GM12891 (cell line): ENCODE measurements around the gene CDC25B.
A peak's percentile ranks its signal among the peaks of the same experiment; 100 is the strongest.

Experiments
- DNase-seq: peaks from one replicate; pipeline ENCODE4 v3.0.0; 2011; ENCODE audit warnings: low spot score; ENCODE audit not compliant: insufficient read length
- FAIRE-seq: peaks from 2 replicates; lab custom pipeline; 2011; peaks lifted over from hg19 to GRCh38; lab: Jason Lieb, UNC
- PAX5 ChIP-seq: IDR thresholded peaks from 2 replicates; pipeline ENCODE4 v1.6.1; 2011; ENCODE audit warnings: low read length, moderate library complexity, mild to moderate bottlenecking; ENCODE audit not compliant: insufficient read depth, severe bottlenecking
- POLR2A ChIP-seq: IDR thresholded peaks from 2 replicates; pipeline ENCODE4 v1.6.1; 2011; ENCODE audit warnings: low read depth, low read length, control low read depth
- POLR2AphosphoS5 ChIP-seq: IDR thresholded peaks from 2 replicates; pipeline ENCODE4 v1.6.1; 2011; ENCODE audit warnings: low read depth, low read length, control low read depth
- POU2F2 ChIP-seq: IDR thresholded peaks from 2 replicates; pipeline ENCODE4 v1.6.1; 2011; ENCODE audit warnings: low read depth, mild to moderate bottlenecking, control low read depth, low read length, moderate library complexity
- SPI1 ChIP-seq: IDR thresholded peaks from 2 replicates; pipeline ENCODE4 v1.6.1; 2011; ENCODE audit warnings: low read depth, low read length, control low read depth
- TAF1 ChIP-seq: IDR thresholded peaks from 2 replicates; pipeline ENCODE4 v1.6.1; 2011; ENCODE audit warnings: low read depth, low read length, control low read depth

CDC25B gene

DNA sequence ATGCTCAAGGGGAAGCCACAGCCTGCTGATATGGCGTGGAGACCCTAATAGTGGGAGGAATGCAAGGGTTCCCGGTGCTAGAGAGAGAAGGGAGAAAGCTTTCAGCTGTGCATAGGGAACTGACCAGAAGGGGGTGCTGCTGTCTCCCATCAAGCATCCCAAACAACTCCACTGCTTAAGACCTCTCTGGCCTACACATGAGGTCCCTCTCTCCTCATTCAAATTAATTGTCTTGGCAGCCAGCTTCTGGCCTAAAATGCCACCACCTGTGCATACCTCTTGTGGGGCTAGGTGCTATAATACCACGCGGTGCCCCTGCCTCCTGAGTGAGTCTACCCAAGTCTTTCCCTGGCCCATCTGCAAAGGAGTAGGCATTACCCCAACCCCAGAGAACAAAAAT lies 43.0 kb upstream of the CDC25B start:
- FAIRE-seq (peak; percentile 86), DNase-seq (peak; percentile 83)
- TF ChIP-seq POU2F2 = no peak

- TF ChIP-seq SPI1 (no peak), TAF1 (no peak), POU2F2 (no peak), POLR2A (no peak), POLR2AphosphoS5 (no peak), PAX5 (no peak)
- no peak for DNase-seq
- no peak for FAIRE-seq
Measured at GRCh38 chr20:3753501-3754275, 42.4 kb upstream of the CDC25B start.

DNA sequence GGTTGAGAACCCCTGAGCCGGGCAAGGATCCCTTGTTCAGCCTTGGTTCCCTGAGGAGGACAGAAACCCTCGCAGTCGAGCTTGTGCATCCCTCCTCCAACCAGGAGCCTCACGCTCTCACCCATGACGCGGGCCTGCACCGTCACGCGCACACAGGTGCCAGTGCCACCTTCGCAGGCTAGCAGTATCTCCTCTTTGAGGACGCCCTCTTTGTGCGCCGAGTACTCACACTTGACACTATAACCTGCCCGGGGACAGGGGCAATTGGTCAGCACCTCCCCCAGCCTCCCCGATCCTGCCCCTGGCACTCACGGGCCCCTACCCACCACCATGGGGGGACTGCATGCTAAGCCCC lies 41.9 kb upstream of the CDC25B start:
- TF ChIP-seq POU2F2 = no peak
- TF ChIP-seq PAX5 = no peak
- TF ChIP-seq POLR2A = no peak
- TF ChIP-seq SPI1 = no peak
- TF ChIP-seq TAF1 = no peak
- no peak for TF ChIP-seq POLR2AphosphoS5
- FAIRE-seq = no peak
- no peak for DNase-seq

DNA sequence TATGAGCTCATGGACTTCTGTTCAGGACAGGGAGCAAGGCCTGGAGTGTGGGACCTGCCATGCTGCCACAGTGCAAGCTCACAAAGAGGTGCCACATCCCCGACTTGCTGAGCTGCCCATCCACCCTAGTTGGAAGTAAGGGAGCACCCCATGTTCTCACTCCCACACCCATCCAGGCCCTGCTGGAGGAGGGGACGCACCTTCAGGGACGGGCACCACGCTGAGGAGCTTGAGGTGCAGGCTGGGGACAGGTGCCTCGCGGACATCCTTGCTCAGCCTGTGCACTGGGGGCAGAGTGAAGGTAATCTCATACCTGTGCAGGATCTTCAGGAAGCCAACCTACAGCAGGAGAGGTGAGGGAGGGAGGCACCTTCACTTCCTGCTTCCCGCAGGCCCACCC lies 40.8 kb upstream of the CDC25B start:
- FAIRE-seq (no peak), DNase-seq (no peak)
- no peak for TF ChIP-seq POLR2AphosphoS5
- no peak for TF ChIP-seq PAX5
- no peak for TF ChIP-seq POLR2A
- TF ChIP-seq TAF1 = no peak
- no peak for TF ChIP-seq POU2F2
- no peak for TF ChIP-seq SPI1

GRCh38 chr20:3755814-3756480 lies 40.2 kb upstream of the CDC25B start:
- TF ChIP-seq POLR2A (no peak), POU2F2 (no peak), PAX5 (no peak), TAF1 (no peak), SPI1 (no peak), POLR2AphosphoS5 (no peak)
- DNase-seq (no peak), FAIRE-seq (no peak)

- no peak for TF ChIP-seq POLR2A
- no peak for TF ChIP-seq TAF1
- TF ChIP-seq POU2F2 = no peak
- no peak for TF ChIP-seq SPI1
- no peak for TF ChIP-seq POLR2AphosphoS5
- no peak for TF ChIP-seq PAX5
- no peak for DNase-seq
- no peak for FAIRE-seq
Measured at GRCh38 chr20:3757268-3757667, 38.8 kb upstream of the CDC25B start.

- TF ChIP-seq PAX5 (no peak), SPI1 (no peak), POLR2A (no peak), POU2F2 (no peak), TAF1 (no peak), POLR2AphosphoS5 (no peak)
- FAIRE-seq = no peak
Measured at GRCh38 chr20:3758566-3758965, 37.5 kb upstream of the CDC25B start.

GRCh38 chr20:3759316-3759823 lies 36.7 kb upstream of the CDC25B start:
- DNase-seq = no peak
- no peak for FAIRE-seq
- TF ChIP-seq SPI1 (no peak), PAX5 (no peak), POLR2AphosphoS5 (no peak), TAF1 (no peak), POU2F2 (no peak), POLR2A (no peak)

More at GRCh38 chr20:3758566-3758965, 37.5 kb upstream of the CDC25B start:
- no peak for DNase-seq

DNA sequence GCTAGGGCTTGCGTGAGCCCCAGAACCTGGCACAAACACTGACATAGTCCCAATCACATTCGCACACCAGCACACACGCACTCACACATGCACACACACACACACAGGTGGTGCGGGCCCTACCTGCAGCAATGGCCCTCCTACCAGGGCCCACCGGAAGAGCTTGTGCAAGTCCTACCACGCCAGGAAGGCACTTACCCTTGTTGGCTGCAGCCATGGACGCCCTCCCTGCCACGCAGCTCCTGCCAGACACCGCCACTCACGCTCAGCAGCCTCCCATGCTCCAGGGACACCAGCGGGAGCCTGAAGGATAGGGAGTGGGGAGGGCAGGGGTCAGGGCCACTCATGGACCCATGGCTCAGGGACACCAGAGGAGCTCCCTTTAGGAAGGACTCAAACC lies 36.2 kb upstream of the CDC25B start:
- TF ChIP-seq PAX5 (no peak), POLR2A (no peak), SPI1 (no peak), TAF1 (no peak), POLR2AphosphoS5 (no peak), POU2F2 (no peak)
- DNase-seq (no peak), FAIRE-seq (no peak)
